SH-SY5Y (cell line): Measurements from ENCODE around the gene ASAP2.

ENCODE experiments used
- GATA2 ChIP-seq: IDR thresholded peaks from 2 replicates; pipeline ENCODE4 v1.6.1; 2011; ENCODE audit warnings: mild to moderate bottlenecking, low read depth, low read length
- GATA3 ChIP-seq: IDR thresholded peaks from 2 replicates; pipeline ENCODE4 v1.6.1; 2011; ENCODE audit warnings: low read depth, mild to moderate bottlenecking, low read length, moderate library complexity

- no peak for TF ChIP-seq GATA3
- no peak for TF ChIP-seq GATA2
Measured at GRCh38 chr2:9160732-9161131, 45.9 kb upstream of the ASAP2 start.
